Dedifferentiated amniotic fluid mesenchymal stem cell (primary cell): Measurements from ENCODE around the gene ZSCAN12.

Source experiments
- DNase-seq: peaks from one replicate; pipeline ENCODE4 v3.0.0-alpha.2; 2016; ENCODE audit errors: extremely low spot score

The ZSCAN12 gene

DNA sequence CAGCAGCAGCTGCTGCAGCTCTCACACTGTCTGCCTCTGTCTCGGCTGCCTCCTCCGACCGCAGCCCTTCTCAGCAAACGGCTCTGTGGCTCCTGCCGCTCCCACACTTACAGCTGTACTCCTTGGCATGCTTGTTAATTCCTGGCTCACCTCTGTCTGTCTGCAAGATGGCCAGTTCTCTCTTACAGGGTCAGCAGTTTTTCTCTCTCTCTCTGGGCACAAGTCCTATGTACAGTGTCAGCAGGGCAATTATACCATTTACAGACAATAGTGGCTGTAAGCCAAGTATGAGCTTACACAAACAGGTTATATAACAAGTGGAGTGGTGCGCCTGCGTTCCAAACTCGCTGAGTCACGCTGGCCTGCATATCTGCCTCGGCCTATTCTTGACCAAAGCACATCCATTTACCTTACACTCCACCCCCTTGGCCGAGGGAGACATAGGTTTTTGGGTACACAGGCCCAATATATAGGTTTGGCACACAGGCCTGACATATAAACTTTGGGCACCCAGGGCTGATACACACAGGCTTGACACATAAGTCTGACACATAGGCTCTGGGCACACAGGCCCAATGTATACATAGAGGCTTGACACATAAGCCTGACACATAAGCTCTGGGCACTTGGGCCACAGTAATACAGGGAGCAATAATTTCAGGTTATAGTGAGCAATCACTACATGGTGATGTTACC, 45.4 kb downstream of the ZSCAN12 start:
- no peak for DNase-seq

DNA sequence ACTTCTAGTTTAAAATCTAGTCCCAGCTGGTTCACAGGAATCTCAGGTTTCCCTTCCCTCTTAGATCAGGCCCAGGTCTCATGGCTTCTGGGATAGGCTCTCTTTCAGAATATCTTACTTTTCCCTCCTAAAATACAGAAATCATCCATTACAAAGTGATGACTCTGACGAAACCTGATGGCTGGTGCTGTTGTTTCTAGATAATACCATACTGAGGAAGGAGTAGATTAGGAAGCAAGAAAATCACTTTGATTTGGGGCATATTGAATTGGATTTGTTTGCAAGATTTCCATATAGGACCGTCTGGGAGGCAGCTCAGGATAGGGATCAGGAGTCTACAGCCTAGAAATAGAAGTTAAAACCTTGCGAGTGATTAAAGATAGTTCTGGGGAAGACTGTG, 46.2 kb downstream of the ZSCAN12 start:
- DNase-seq = no peak

DNA sequence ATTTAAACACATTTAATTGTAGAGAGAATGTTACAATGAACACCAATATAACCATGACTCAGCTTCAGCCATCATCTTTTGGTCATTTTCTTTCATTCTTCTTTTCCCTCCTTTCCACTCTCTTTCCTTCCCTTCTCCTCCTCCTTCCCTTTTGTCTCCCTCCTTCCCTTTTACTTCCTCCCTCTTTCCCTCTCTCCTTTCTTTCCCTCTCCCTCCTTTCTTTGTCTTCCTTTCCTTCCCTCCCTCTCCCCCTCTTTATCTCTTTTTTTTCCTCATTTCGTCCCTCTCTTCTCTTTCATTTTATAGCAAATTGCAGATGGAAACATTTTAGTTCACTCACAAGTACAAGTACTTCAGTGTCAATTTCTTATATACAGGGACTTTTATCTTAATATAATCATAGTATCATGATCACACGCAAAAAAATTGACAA, 48.0 kb downstream of the ZSCAN12 start:
- DNase-seq = no peak

DNA sequence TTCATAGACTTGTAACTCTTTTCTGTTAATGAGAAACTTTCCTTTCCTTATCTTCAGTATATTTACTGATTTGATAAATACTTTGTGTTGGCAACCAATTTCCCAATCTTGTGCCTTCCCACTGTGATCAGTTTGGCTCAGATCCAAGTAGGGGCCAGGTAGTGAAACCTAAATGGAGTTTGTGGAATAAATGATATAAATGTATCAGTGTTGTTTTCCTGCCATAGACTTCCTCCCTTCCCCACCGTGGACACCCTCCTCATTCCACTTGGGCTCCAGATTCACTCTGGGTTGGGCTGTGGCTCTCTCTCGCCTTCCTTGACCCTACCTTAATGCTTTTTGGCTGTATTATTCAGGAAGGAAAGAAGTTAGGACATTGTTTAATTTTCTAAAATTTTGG, 48.5 kb downstream of the ZSCAN12 start:
- no peak for DNase-seq

DNA sequence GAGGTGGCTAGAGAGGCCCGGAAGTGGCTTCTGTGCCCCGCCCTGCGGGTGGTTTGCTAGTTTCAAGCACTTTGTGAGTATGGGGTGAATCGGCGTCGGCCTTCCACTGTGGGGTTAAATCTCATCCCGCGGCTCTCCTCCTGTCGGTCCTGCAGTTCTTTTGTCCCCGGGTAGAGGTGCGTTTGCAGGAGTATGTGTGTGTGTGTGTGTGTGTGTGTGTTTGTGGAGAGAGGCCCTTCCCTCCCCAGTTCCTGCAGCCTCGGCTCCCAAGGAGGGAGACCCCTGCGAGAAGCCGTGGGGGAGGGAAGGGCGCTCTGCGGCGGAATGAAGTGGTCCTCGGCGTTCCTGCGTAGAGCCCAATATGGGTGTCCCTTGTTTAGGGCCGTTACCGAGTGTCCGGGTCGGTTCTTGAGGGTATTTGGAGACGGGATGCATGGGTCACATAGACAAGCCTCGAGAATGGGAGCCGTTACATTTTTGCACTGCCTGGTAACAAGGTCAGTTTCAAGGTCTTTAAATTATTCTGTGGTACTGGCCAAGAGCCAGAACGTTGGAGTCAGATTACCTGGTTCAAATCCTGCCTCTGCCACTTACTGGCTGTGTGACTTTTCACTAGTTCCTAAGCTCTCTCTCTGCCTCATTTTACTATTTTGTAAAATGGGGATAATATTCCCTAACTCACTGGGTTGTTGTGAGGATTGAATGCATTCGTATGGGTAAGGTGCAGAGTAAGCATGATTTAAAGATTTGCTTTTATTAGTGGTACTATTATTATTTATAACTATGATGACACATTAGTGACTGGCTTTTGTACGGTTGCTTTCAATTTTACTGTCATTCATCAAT, 49.4 kb downstream of the ZSCAN12 start, which contains the start of gene ZKSCAN3:
TSS of gene ZKSCAN3 (plus strand) at position 56 of the 846 bp plus-strand sequence. CDS start 9,640 bp downstream, outside the sequence.
- peak; percentile 66 for DNase-seq

DNA sequence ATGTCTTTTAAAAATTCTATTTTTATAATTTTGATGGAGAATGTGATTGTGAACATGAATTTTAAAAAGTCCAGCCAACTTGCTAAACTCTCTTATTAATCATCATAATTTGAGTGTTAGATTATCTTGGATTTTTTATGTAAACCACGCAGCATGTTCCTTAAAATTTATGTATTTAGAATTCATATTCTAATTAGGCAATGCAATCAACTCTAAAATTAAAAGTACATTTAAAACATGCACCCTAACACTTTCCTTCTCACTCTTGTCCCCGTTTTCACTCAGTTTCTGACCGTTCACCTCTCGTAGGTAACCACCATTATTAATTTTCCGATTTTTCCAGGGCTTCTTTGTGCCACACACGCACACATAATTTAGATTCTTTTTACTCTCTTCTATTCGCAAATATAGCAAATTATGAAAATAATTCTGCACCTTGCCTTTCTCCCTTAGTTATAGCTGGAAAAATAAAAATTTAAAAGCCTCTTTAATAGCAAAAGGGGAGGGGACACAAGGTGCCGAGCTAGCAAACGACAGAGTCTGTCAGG, 50.1 kb downstream of the ZSCAN12 start:
- no peak for DNase-seq

DNA sequence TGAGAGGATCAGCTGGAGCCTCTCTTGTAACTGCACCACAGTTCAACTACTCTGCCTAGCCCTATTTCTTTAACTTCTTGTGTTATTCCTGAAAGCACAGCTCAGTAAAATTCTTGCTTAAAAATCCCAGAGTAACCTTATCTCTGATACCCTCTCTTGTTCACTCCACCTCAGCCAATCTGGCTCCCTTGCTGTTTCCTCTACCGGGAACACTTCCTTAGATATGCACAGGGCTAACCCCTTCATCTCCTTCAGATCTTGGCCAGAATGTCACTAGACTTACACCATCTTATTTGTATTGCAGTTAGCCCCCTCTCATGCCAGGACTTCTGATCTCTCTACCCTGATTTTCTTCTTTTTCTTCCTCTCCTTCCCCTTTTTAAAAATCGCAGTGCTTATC, 52.4 kb downstream of the ZSCAN12 start:
- no peak for DNase-seq

DNA sequence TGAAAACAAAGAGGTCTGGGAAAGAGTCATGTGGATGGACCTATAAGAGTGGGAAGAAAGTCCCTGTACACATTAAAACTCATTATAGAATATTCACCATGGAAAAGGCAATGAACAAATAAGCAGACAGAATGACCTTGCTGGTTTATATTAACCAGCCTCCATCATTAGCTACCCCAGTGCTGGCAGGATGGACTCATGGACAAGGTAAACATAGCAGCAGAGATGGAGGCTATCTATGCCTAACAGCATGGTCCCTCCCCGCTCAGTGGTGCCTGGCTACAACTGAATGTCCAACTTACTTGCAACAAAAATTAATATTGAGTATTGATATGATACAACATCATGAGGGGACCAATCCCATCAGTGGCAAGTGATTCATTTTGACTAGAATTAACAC, 54.3 kb downstream of the ZSCAN12 start:
- DNase-seq = no peak

DNA sequence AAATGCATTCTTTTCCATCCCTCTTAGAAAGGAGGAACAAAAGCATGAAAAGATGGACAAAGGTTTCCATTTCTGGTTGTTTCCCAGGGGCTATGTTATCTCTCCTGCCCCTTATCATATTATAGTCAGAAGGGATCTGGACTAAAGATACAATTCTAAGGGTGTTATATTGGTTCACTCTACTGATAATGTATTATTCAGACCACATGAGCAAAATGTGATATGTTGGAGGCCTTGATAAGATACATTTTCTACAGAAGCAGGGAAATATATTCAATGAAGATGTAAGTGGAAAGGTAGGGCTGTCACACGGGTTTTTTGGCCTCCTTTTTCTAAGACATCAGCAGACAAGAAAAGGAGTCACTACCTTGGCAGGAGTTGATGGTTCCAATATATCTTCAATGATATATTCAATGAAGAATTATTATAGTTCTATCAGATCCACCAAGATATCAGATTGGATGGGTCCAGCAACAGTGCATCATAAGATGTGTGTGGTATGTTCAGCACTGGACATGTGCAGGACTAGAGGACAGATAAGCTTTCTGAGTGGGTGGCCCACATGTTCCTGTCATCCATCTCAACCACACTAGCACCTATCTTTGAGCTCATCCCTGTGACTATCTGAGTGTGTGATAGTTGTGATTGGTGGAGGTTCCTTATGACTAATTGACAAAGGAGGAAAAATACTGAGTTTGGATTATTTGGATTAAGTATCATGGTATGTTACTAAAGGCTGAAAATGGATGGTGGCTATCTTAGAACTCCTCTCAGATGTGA, 55.5 kb downstream of the ZSCAN12 start:
- DNase-seq = no peak

DNA sequence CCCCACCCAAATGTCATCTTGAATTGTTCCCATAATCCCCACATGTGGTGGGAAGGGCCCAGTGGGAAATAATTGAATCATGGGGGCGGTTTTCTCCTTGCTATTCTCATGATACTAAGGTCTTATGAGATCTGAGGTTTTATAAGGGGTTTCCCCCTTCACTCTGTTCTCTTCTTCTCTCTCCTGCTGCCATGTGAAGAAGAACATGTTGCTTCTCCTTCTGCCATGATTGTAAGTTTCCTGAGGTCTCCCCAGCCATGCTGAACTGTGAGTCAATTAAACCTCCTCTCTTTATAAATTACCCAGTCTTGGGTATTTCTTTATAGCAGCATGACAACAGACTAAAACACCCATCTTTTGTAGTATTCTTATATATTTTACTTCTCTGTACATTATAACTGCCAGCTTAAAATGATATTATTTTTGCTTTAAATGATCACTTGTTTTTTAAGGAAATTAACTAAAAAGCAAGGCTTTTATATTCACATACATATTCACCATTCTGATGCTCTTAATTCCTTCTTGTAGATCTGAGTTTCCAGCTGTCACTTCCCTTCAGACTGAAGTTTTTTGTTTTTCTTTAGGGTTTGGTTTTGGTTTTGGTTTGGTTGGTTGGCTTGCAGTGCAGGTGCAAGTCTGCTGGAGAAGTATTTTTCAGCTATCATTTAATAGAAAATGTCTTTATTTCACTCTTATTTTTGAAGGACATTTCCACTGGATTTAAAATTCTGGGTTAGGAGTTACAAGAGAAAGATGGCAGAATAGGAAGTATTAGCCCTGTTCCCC, 59.0 kb downstream of the ZSCAN12 start:
- DNase-seq = no peak

DNA sequence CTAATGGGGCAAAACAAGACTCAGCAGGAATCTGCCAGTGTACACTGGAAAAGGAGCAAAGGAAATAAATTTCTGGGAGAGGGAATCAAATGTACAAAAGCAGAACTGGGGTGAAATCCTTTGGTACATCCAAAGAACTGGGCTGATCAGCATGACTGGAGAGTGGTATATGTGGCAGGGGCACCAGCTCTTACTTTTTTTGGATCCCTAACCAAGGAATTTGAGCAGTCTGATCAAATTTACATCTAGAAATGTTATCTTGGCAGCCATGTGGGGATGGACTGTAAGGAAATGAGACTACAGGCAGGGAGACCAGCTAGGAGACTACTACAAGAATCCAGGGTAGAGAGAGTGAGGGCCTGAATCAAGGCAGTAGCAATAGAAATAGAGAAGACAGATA, 62.4 kb downstream of the ZSCAN12 start:
- DNase-seq = no peak

DNA sequence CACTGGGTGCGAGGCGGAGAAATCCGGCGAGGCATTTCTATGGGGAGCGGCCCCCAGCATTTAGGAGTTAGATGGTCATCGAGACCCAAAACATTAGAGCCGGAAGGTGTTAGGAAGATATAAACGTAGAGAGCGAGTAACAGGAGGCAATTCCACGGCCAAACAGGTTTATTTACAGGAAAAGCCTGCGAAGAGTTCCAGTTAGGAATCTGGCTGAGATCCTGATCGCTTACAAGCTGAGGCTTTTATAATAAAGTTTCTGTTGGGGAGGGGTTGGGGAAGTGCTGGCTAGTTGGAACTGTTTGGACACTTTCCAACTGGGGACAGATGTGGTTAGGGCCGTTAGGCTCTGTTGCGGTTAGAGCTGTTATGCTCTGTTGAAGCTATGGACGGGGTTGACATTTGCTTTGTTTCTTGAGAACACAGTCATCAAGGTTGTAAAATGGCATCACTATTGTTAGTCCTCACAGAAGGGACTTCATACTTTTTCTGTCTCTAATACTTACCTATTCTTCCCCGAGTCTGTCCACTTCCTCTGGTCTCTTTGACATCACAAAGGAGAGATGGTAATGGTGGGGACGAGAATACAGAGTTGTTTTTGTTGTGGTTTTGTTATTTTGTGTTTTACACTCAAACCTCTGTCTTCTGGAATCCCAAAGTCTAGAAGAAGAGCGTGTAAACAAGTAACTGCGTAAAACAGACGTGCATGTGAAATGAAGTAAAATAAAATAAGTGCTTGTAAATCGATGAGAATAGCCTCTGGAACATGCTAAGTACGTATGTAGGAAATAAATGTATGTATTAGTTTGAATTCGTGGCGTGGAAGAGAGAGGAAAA, 63.0 kb downstream of the ZSCAN12 start:
- peak; percentile 39 for DNase-seq

DNA sequence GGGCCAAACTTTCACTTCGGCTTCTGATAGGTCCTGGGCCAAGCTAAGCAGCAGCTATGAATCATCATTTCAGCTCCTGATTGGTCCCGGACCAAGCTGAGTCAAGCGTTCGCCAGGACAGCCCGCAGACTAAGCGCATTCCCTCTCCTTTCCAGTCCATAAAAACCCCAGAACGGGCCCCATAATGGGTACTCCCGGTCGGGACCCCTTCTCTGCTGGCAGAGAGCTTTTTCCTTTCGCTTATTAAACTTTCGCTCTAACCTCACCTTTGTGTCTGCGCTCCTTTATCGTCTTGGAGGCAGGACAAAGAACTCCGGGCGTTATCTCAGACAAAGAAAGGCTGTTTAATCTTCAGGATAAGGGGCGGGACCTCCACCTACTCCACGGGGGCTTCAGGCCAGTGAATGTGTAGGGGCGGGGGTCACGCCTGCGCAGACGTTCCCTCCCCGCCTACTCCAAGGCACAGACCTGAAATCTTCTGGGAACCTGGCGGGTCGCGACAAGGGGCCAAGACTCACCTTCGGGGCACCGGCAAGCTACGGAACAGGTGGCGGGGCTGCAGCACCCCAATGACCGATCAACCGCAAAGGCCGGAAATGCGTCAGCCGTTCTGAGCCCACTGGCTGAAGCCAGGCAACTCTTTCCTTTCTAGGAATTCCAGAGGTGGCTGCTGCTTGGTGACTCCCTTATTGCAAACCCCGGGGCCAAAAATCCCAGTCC, 63.8 kb downstream of the ZSCAN12 start, which contains the start of gene ZSCAN31:
TSS of gene ZSCAN31 (minus strand) at position 585 of the 720 bp plus-strand sequence. CDS start 6,465 bp downstream, outside the sequence.
- peak; percentile 99 for DNase-seq

DNA sequence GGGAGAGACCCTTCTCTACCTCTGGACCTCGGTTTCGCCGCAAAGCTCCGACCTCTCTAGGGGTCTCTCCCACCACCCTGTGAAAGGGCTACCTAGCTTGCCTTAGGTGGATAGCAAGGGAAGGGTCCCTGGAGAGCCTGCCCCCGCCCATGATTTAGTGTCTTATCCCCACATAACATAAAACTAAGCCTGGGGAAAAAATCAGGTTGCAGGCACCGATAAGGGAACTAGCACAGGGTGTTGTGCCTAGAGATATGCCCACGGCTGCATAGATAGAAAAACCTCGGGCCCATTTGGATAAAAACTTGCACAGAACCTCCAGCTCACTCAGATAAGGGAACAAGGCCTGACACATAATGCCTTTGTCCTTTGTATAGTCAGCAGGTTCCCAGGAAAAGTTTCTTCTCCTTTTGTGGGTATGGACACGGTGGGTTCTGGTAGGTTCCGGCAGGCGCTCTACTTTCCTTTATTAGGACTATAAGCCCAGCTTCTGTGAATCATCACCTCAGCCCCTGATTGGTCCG, 64.4 kb downstream of the ZSCAN12 start:
- DNase-seq = no peak

DNA sequence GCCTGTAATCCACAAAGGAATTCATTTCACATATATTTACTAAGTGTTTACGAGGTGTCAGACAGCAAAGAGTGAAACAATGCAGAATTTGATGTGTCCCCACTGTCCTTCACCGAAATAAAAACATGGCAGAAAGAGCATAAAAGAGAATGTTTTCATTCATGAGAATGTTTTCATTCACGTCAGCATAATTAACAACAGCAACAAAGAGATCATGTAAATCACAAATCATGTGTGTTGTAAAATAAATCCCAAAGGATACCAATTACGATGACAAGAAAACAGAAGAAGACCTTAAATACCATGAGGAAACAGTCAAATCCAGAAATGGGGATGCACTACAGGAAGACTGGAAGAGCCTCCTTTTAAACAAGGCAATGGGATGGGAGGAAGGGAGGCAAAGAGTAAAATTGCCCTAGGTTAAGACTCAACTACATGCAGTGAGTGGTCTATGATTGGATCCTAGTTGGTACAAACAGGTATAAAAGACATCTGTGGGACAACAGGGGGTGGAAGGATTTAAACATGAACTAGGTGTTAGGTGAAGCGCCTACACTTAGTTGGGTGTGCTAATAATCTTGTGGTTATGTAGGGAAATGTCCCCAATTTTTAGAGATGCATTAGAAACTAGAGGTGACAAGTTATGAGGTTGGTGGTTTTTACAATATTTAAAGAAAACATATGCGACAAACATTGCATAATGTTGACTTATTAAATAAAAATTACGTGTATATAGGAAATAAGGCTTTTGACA, 65.1 kb downstream of the ZSCAN12 start:
- no peak for DNase-seq

DNA sequence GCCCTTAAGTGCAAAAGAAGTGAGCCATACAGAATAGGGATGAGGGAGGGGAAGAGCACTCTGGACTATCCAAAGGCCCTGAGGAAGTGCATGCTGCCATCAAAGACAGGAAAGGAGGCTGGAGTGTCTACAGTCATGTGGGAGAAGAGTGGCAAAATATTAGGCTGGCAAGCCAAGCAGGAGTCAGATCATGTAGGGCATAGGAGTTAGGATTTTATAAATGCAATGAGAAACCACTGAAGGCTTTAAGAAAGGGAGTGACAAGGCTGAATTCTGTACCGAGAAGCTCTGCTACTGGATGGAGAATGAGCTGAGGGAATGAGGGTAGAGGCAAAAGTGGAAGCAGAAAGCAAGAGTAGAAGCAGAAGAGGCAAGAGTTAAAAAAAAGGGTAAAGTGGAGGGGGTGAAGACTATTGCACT, 65.9 kb downstream of the ZSCAN12 start:
- DNase-seq = no peak

DNA sequence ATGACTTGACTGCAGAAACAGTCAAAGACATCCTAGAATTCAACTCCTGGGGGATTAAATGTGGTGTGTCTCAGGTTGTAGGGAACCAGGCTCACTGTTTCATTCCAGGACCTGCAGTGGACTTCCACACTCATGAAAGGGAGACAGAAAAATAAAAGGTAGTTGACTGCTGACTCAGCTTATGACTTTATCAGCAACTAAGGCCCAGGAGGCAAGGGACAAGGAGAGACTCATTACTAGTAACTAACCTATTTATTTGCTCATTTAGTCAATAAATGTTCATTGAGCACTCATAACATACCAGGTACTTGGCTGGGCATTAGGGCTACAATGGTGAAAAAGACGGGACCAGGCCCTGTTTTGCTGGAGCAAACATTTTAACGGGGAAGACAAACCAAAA, 66.5 kb downstream of the ZSCAN12 start:
- no peak for DNase-seq

DNA sequence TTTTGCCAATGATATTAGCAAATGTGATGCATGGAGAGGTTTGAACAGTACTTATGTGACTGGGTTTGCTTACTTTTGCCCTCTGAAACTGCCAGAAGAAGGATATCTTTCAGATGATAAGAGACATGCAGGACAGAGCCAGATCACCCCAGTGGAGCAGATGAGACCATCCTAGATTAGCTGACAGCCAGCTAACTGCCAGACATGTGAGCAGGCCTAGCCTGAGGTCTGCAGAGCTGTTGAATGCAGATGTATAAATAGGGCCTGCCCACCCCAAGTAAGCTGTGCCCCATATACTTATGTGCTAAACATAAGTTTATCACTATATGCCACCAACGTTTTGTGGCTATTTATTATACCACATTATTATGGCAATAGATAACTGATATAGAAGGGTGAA, 69.5 kb downstream of the ZSCAN12 start:
- DNase-seq = no peak
